Activated T-cell treated with anti-CD3 and anti-CD28 coated beads, Interleukin-2, amount 50 U/mL, for 4 hours (primary cell): Measurements from ENCODE around the gene MARK3. TPM values are rescaled to one million over a fixed set of nuclear protein-coding genes. Genes with fewer than 3 reads are reported as not detected.

Experiments used
- ATAC-seq, 2 donors: fragments of 200-7000 bp; cut with Tn5 transposase; one replicate each; pipeline ENCODE4 v1.10.0; 2021
- DNase-seq: peaks from one replicate; pipeline ENCODE4 v3.0.0-alpha.2; 2020
- H3K27me3 Mint-ChIP-seq: one replicate; pipeline ENCODE4 v1.8.0; 2021; ENCODE audit warnings: low read depth, mixed read lengths
- H3K36me3 Mint-ChIP-seq: one replicate; pipeline ENCODE4 v1.8.0; 2022; ENCODE audit warnings: mixed read lengths; ENCODE audit not compliant: insufficient read depth
- H3K4me1 Mint-ChIP-seq: one replicate; pipeline ENCODE4 v1.8.0; 2021; ENCODE audit warnings: low read depth, mixed read lengths
- H3K4me3 Mint-ChIP-seq: one replicate; pipeline ENCODE4 v1.8.0; 2021; ENCODE audit warnings: mild to moderate bottlenecking, moderate library complexity, mixed read lengths
- H3K9me3 Mint-ChIP-seq: one replicate; pipeline ENCODE4 v1.8.0; 2021; ENCODE audit warnings: mixed read lengths
- total RNA-seq, 3 donors: library from RNA; stranded (reverse); gene quantifications; one replicate each; pipeline ENCODE4 v1.2.1, GENCODE V29; 2021

MARK3 gene
- total RNA-seq, 3 donors from 2014 or later: 79.9 to 96.2 (median 95.5) TPM

DNA sequence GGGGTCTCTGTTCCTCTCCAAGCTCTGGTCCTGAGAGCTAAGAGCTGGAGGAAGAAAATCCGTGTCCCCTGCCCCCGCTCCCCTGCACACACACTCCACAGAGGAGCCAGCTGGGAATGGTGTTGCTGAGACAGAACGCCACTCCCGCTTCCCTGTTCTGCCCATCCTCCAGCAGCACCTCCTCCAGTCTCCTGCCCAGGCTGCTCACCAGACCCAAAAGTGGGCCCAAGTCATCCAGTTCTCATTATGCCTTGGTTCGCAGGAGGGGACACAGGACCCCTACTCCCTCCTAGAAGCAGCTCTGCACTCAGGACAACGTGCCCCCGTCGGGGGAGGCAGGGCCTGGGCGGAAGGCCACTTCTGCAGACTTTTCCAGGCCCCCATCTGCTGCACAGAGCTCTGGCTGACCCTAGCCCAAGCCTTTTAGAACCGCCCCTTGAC is 143.0 kb downstream of the MARK3 start:
- ATAC-seq (no peak), DNase-seq (no peak)
- Mint-ChIP-seq H3K9me3 (no peaks in the 10 kb centered on the region), H3K4me3 (peak overlapping the region; percentile 94), H3K27me3 (peaks cover 3% of the 10 kb centered on the region), H3K4me1 (peaks cover 38% of the 10 kb centered on the region), H3K36me3 (peaks cover 4% of the 10 kb centered on the region)

GRCh38 chr14:103528587-103529382 is 143.6 kb downstream of the MARK3 start, which contains the start of gene TRMT61A:
Gene TRMT61A, plus strand, starts transcription at chr14:103529196. Its CDS starts 783 bp downstream, at chr14:103529979.
- Mint-ChIP-seq H3K4me3 (peak within 1 kb of the TSS; percentile 94), H3K27me3 (no peaks in the 10 kb centered on the region), H3K4me1 (peaks cover 38% of the 10 kb centered on the region), H3K9me3 (no peaks in the 10 kb centered on the region), H3K36me3 (peaks cover 4% of the 10 kb centered on the region)
- DNase-seq (peak; percentile 74), ATAC-seq (peak; percentile 81 to 84)

- peak overlapping the region; percentile 94 for H3K4me3 Mint-ChIP-seq
- ATAC-seq: no peak
- H3K27me3 Mint-ChIP-seq: no peaks in the 10 kb centered on the region
- H3K9me3 Mint-ChIP-seq: no peaks in the 10 kb centered on the region
- peaks cover 4% of the 10 kb centered on the region for H3K36me3 Mint-ChIP-seq
- H3K4me1 Mint-ChIP-seq: peaks cover 38% of the 10 kb centered on the region
- DNase-seq: no peak
These were observed 144.5 kb downstream of the MARK3 start for GRCh38 chr14:103529383-103530365.

DNA sequence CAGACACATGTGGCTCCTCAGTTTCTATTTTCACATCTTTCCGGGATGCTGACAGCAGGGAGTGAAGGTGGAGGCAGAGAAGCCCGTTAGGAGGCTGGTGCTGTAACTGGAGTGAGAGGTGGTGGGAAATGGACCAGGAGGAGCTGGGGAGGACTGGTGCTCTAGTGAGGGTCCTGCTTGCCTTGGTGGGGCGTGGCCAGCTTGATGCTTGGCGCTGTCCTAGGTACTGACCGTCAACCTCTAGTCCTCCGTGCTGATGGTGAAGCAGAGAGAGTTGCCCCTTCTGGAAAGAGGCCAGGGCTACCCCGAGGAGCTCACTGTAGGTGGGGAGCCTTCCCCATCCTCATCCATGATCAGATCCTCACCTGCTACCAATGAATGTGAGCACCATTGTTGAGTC is 145.2 kb downstream of the MARK3 start:
- DNase-seq (no peak), ATAC-seq (no peak)
- Mint-ChIP-seq H3K27me3 (no peaks in the 10 kb centered on the region), H3K36me3 (peaks cover 4% of the 10 kb centered on the region), H3K9me3 (no peaks in the 10 kb centered on the region), H3K4me1 (peaks cover 38% of the 10 kb centered on the region), H3K4me3 (peak overlapping the region; percentile 94)

DNA sequence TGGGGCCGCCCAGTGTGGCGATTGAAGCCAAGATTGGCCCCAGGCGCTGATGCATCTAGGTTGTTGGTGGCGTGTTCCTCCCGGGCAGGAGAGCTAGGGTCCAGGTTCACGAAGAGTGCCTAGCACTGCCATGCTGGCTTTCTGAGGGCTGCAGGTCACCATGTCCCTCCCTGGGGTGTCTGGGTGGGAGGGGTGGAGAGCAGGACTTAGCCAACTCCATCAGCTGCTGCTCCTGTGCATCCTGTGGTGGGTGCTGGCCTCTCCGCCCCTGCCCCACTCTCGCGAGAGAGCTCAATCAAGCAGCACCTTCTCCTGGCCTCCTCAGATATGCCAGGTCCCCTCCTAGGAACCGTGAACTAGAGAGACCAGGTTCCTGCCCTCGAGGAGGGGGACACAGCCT is 145.6 kb downstream of the MARK3 start:
- Mint-ChIP-seq H3K4me1 (peaks cover 38% of the 10 kb centered on the region), H3K9me3 (no peaks in the 10 kb centered on the region), H3K4me3 (peak overlapping the region; percentile 9), H3K36me3 (peaks cover 4% of the 10 kb centered on the region), H3K27me3 (no peaks in the 10 kb centered on the region)
- ATAC-seq (no peak), DNase-seq (no peak)

DNA sequence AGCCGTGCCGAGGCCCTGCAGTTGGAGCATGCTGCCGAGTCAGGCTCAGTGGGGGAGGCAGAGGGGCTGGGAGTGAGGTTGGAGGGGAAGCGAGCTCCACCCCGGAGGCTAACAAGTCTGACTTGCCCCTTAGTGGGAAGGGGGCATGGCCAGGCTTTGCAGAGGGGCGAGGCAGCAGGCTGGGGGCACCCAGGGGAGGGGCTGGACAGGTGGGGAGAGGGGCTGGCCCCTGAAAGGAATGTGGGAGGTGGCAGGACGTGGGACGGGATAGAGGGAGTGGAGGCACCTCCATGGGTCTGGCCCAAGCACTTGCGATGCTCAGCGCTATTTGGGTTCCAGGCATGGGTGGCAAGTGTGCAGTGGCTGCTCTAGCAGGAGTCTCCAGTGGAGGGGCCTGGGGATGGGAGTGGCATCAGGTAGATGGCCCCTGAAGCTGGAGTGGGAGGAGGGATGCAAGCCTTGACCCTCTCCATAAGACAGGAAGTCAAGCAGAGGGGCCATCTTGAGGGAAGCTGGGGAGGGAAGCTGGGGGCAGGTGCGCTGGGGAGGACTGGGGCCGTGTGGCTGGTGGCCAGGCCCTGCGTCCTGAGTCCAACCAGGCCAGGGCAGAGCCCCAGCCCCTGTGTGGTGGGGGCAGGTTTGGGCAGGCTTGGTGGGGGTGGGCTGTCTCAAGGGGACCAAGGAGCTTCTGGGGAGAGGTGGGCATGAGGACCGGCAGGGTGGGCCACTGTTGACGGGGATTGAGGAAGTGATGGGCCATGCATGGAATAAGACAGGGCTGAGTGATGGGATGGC is 146.4 kb downstream of the MARK3 start:
- Mint-ChIP-seq H3K4me3 (peak overlapping the region; percentile 54), H3K9me3 (no peaks in the 10 kb centered on the region), H3K36me3 (peaks cover 4% of the 10 kb centered on the region), H3K4me1 (peaks cover 38% of the 10 kb centered on the region), H3K27me3 (no peaks in the 10 kb centered on the region)
- DNase-seq (no peak), ATAC-seq (no peak)

- no peak for DNase-seq
- H3K9me3 Mint-ChIP-seq: no peaks in the 10 kb centered on the region
- no peak for ATAC-seq
- peaks cover 4% of the 10 kb centered on the region for H3K36me3 Mint-ChIP-seq
- no peaks in the 10 kb centered on the region for H3K27me3 Mint-ChIP-seq
- H3K4me3 Mint-ChIP-seq: peak overlapping the region; percentile 31
- peaks cover 32% of the 10 kb centered on the region for H3K4me1 Mint-ChIP-seq
These were observed 147.3 kb downstream of the MARK3 start for GRCh38 chr14:103532216-103533136.

DNA sequence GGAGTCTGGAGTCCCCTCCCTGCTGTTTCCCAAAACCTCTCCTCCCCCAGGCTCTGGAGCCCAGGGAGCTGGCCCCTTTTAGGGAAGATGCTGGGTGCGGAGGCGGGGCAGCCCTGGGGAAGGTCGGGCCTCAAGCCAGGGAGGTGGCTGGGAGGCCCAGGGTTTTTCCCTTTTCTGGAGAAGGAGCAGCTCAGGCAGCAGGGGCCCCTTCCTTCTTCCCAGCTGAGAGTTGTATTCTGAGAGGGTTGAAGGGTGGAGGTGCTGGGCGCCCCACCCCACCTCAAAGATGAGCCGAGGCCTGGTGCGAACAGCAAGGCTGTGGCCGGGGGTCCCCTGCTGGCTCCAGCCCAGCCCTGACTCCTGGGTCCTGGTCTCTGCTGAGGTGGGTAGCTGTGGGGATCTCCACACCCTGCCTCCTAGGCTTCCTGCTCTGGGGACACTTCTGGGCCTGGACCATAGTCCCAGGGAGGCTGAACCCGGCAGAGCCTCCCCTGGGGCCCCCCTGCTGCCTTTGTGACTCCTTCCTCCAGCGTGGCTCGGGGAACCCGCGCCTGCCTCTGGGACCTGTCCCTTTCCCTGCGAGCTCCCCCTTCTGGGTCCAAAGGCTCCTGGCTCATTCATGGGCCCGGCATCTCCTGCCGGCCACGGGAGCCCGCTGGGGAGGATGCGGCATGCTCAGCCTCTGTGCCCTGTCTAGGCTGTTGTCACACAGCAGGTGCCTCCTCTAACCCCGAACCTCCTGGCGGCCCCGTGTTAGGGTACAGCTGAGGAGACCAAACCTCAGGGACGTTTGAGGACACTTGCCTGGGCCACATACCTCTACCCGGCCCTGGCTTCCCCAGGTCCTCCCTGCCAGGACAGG is 148.2 kb downstream of the MARK3 start:
- Mint-ChIP-seq H3K4me3 (no peak overlapping the region), H3K27me3 (no peaks in the 10 kb centered on the region), H3K4me1 (peaks cover 26% of the 10 kb centered on the region), H3K36me3 (peaks cover 4% of the 10 kb centered on the region), H3K9me3 (no peaks in the 10 kb centered on the region)
- DNase-seq: no peak
- ATAC-seq: no peak

DNA sequence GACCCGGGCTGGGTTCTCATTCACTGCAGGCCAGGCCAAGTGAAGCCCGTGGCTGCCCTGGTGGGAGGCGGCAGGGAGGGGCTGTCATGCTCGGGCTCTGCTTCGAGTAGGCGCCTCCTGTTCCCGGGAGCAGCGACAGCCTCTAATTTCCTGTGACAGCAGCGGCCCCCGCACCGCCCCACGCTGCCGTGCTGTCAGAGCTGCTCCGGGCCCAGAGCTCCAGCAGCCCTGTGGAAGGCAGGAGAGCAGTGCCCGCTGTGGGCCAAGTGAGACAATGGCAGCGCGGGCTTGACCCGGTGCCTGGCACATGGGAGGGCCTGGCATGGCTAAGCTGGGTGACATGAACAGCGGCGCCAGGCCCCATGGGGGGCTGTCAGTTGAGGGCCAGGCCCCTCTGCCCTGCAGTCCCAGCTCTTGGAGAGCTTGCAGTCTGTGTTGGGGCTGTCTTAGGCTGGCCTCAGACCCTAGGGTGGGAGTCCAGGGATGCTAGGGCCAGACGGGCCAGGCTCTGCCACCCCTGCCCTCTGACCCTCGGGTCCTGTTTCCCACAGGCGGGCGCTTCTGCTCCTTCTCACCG is 148.9 kb downstream of the MARK3 start:
- H3K4me3 Mint-ChIP-seq: no peak overlapping the region
- no peak for ATAC-seq
- peaks cover 23% of the 10 kb centered on the region for H3K4me1 Mint-ChIP-seq
- H3K36me3 Mint-ChIP-seq: peaks cover 4% of the 10 kb centered on the region
- H3K9me3 Mint-ChIP-seq: no peaks in the 10 kb centered on the region
- no peaks in the 10 kb centered on the region for H3K27me3 Mint-ChIP-seq
- DNase-seq: no peak

- DNase-seq: no peak
- Mint-ChIP-seq H3K9me3 (no peaks in the 10 kb centered on the region), H3K4me3 (no peak overlapping the region), H3K27me3 (no peaks in the 10 kb centered on the region), H3K4me1 (peaks cover 21% of the 10 kb centered on the region), H3K36me3 (peaks cover 4% of the 10 kb centered on the region)
- ATAC-seq: no peak
These were observed 149.4 kb downstream of the MARK3 start for GRCh38 chr14:103534576-103535061.

- H3K9me3 Mint-ChIP-seq: no peaks in the 10 kb centered on the region
- peaks cover 2% of the 10 kb centered on the region for H3K36me3 Mint-ChIP-seq
- H3K27me3 Mint-ChIP-seq: no peaks in the 10 kb centered on the region
- no peak overlapping the region for H3K4me3 Mint-ChIP-seq
- DNase-seq (no peak), ATAC-seq (no peak)
- H3K4me1 Mint-ChIP-seq: peaks cover 14% of the 10 kb centered on the region
These were observed 150.1 kb downstream of the MARK3 start for GRCh38 chr14:103535081-103535890.
